Central memory CD4-positive, alpha-beta T cell (primary cell): ENCODE measurements around the gene MCAM.
A peak's percentile ranks its signal among the peaks of the same experiment; 100 is the strongest.

ENCODE experiments used
- DNase-seq: peaks from one replicate; pipeline ENCODE4 v3.0.0; 2022

MCAM gene

DNA sequence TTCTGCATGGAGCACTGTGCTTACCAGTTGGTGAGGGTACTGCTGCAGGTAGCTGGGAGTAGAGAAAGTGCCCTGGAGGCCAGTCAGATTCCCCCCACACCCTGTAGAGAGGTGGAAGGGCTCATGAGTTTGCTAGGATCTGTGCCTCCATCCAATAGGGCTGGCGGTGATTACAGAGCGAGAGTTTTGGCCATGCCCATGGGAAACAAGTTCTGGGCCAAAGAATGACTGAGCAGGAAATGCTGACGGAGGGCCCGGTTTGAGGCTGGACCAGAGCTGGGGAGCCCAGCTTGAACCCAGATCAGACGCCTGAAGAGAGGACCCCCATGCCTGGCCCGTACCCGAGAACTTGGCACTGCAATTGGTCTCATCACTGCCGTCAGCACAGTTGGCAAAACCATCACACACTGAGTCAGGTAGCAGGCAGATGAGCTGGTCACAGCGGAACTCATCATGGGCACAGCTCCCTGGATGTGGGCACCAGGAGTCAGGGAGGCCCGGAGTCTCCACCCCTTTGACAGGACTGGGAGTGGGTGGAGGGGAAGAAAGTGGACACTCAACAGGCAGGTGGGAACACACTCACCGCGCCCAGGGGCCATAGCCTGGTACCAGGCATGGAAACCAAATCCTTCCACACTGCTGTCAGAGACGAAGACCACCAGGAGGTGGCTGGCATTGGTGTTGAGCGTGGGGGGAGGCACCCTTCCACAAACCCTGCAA lies 27.5 kb upstream of the MCAM start:
- DNase-seq = no peak

DNA sequence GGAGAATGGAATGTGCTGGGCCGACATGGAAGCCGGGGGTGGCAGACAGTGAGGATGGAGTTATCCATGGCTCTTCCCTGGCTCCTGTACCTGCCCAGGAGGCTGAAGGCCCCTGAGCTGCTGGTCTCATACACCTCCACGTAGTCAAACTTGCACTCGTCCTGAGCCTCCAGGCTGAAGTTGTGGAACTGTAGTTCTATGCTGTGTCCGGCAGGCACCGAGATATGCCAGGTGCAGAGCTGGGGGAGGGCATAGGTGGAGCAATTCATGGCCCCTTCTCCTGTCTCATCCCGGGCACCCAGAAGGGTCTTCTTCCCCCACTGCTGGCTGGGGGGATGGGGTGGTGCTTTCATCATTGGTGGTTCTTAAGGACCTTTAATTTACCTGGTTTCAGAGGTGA lies 26.8 kb upstream of the MCAM start:
- no peak for DNase-seq

GRCh38 chr11:119342362-119343130 lies 25.6 kb upstream of the MCAM start:
- no peak for DNase-seq

DNA sequence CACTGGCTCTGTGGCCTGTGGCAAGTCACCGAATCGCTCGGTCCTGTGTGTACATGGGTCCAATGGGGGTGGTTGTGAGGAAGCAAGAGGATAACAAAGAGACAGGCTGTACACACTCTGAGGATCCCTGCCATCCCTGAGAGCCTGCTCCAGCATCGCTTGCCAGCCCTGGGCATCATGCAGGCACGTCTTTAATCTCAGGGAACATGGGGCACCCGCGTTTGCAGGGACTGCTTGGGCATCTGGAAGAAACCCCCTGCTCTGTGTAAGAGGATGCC lies 25.0 kb upstream of the MCAM start:
- DNase-seq = no peak

DNA sequence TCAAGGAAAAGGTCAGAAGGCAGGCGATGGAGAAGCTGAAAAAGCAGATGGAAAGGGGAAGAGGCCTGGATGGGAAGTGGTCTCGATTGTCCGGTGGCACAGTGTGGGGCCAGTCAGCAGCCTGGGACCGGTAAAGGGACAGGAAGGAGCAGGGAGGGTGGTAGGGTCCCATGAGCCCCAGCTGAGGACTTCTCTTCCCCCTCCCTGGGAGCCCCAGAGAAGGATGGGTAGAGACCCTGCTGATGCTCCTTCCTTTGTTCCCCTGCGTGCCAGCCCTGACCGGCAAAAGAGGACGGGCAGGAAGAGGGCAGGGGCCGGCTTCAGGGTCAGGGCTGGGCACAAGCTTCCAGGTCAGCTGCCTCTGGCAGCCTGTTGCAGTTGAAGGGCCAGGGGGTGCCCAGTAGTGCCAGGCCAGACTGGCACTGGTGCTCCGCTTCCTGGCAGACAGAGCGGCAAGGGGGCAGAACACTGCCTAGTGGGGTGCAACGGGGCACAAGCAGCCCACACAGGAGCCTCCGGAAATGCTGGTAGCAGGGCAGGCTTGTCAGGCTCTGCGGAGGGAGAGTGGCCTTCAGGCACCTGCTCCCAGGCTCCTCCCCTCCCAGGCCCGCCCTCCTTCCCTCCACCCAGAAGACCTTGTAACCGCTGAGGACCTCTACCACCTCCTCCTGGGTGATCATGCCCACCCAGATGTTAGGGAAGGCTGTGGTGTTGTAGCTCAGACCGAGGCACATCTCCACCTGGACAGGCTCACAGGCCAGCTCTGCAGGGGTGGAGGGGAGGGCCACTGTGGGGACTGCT lies 24.5 kb upstream of the MCAM start:
- DNase-seq = no peak

DNA sequence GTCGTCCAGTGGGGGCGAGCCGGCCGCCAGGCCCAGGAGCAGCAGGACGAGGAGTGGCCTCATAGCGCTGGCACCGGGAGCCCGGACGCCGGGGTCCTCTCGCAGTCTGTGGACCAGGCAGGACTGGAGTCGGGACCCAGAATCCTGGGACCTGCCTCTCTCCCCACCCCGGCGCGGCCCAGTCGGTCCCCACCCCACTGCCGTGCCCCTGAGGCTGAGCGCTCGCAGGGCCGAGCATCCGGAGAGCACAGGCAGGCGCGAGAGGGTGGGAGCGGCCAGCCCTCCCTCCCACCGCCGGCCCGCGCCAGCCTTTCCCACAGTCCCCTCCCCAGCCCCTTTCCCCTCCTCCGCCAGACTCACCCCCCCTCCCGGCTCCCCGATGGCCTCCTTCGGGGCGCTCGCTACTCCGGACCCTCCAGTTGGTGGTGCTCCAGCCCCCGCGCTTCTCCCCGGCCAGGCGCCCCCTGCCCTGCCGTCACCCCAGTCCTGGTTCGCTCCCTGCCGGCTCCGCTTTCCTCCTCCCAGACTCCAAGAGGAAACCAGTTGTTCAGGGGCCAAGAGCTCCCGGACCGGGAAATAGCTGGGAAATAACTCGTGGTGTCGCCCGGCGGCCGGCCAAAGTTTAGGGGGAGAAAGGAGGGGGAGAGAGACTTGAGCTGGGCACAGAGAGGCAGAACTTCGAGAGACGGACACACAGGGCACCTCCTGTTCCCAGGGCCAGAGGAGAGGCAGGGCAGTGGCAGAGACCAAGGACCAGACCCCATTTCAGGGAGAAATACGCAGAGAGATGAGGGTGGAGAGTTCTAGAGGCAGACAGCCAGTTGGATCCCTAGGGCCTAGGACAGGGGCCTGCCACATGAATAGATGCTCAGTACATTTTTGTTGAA lies 23.6 kb upstream of the MCAM start, which contains the start of gene C1QTNF5:
Gene C1QTNF5 (minus strand): TSS at position 549 of the 887 bp plus-strand sequence. CDS start 486 bp downstream, at position 63.
- no peak for DNase-seq

- no peak for DNase-seq
Measured at GRCh38 chr11:119339589-119340334, 22.8 kb upstream of the MCAM start.

DNA sequence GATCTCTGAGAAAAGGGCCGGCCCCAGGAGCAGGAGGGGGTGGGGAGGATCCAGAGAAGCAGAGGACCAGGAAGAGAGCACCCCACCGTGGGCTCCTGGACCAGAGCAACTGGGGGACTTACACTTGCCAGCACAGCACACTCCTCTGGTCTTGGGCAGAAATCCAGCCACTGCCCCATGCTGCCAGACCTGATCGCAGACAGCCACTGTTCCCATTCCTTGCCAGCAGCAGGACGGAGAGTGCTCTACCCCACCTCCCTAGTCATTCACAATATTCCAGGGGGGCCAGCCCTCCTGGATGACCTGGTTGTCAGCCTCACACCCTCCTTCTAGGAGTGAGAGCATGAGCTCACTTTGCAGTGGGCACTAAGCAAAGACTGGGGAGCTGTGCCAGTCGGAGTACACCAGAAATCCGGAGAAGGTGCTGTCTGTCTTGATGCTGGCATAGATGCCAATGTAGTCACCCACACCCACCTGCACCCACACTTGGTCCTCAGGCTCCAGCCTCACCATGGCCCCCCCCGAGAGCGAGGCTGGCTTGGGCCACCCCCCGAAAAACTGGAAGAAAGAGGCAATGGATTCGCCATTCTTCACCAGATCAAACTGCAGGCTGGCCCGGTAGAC lies 22.1 kb upstream of the MCAM start:
- no peak for DNase-seq

DNA sequence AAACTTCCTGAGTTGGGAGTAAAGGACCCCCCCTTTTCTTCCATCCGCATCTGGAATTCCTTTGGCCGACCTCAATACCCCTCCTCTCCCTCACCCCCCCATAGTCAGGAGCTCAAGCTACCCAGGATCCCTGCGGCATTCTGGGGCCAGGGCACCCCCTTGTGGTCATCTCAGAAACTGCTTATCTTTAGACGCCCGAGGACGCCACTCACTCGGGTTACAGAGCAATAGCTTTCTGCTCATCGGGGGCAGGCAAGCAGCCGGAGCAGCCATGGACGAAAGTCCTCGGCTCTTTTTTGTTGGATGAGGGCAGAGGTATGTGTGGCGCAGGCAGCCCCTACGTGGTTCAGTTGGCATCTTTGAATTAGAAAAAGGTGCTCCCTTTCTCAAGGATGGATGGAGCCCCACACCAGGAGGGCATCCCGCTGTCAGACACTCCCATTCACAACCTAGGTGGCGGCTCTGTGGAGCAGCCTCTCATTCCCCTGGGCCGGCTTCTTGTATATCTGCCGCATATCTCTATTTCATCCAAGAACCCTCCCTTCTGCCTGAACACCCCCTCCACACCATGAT lies 21.5 kb upstream of the MCAM start:
- DNase-seq = peak; percentile 56

DNA sequence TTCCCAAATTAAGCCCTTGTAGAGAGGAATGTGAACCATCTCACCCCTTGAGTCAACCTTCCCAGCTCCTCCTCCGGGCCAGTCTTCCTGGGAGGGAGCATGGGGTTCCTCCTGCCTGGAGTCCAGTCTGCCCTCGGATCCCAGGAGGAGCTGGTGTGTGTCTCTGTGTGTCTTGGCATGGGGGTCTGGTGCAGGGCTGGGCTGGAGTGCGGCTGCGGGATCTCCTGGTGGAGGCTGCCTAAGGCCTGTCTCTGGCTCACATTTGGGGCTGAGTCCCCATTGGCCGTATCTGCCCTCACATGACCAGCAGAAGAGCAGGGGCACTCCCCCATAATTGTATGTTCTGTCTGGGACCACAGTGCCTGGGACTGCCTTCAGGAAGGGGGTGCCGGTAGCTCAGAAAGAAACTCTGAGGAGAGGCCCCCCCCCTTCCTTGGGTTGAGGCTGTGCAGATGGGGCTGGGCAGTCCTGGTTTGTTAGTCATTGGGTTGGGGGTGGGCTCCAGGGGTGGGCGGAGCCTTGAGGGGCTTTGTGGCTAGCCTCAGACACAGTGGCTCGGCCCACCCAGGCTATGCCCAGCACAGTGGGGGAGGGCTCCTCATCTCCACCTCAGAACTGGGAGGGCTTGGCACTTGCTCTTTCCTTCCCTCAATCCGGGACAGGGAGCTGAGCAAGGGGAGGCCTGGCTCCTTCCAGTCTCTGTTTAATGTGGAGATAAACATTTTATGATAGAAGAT lies 20.8 kb upstream of the MCAM start:
- DNase-seq = no peak

DNA sequence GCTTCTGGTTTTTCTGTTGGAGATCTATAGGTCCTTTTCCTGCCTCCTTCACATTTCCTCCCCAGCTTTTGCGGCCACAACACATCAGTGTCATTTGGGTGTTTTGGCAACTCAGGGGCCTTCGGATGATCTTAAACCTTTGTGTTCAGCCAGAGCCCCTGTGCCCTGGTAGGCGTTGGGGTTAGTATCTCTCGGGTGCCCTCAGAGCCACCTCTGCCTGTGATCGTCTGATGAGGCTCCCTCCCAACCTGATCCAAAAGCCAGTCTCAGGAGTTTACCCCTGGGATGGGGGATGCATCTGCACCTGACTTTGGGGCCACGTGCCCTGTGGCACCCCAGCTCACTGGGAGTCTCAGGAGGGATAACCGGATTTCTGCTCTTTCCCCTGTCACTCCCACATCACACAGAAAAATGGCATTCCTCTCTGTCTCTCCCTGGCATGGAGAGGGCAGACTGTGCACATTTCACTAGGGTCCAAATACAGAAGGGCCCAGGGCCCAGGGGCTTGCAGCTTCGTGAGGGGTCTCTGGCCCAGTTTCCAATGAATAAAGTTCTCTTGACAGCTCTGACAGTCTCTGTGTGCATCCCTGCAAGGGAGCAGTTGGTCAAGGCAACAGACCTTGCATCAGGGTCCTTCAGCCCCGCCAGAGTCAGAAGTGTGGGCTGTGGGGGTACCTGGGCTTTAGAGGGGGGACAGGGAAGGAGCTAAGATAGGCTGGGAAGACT lies 20.0 kb upstream of the MCAM start:
- DNase-seq = no peak

DNA sequence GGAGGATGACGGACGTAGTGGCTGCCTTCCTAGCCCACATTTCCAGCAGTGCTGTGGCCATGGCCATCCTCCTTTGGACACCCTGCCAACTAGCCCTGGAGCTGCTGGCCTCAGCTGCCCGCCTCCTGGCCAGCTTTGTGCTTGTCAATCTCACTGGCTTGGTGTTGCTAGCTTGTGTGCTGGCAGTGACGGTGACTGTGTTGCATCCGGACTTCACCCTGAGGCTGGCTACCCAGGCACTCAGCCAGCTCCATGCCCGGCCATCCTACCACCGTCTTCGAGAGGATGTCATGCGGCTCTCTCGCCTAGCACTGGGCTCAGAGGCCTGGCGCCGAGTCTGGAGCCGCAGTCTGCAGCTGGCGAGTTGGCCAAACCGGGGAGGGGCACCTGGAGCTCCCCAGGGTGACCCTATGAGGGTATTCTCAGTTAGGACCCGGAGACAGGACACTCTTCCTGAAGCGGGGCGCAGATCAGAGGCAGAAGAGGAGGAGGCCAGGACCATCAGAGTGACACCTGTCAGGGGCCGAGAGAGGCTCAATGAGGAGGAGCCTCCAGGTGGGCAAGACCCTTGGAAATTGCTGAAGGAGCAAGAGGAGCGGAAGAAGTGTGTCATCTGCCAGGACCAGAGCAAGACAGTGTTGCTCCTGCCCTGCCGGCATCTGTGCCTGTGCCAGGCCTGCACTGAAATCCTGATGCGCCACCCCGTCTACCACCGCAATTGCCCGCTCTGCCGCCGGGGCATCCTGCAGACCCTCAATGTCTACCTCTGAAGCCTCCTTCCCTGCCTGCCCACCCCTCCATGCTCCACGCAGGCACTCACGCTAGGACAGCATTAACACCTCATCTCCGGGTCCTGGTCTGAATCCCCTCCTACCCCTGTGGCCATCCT lies 19.0 kb upstream of the MCAM start:
- no peak for DNase-seq

DNA sequence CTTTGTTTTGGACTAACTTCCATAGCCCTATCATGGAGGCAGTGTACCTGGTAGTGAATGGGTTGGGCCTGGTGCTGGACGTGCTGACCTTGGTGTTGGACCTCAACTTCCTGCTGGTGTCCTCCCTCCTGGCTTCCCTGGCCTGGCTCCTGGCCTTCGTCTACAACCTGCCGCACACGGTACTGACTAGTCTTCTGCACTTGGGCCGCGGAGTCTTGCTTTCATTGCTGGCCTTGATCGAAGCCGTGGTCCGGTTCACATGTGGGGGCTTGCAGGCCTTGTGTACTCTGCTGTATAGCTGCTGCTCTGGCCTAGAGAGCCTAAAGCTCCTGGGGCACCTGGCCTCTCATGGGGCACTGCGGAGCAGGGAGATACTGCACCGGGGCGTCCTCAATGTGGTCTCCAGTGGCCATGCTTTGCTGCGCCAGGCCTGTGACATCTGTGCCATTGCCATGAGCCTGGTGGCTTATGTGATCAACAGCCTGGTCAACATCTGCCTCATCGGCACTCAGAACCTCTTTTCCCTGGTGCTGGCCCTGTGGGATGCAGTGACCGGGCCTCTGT lies 18.2 kb upstream of the MCAM start:
- DNase-seq = no peak

DNA sequence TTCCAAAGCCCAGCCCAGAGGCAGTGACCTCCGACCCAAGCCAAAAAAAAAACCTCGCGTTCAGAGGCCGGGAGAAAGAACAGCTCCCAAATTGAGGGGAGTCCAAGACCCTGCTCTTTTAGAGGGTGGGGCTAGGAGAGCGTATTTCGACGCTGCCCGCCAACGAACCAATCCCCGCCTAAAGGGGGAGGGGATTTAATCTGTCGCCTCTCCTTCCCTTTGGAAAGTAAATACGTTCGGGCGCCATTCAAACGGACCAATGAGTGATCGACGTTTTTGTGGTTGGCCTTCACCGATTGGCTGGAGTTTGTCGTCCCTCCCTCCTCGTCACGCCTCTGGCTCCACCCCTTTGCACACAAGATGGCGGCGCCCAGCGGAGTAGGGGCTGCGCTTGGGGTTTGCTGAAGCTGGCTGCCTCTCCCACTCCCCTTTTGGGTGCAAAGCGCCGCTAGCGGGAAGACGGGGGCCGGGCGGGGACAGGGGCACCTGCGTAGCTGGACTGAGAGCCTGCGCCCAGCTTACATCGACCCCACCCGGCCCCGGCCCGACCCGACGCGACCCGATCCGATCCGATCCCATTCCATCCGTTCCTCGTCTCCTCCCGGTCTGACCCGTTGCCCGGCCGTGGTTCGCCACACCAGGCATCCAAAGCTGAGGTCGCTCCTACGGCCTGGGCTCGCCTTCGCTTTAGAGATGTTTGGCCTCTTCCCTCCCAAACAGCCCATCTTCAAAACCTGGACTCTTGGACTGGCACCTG lies 17.4 kb upstream of the MCAM start, which contains the start of gene RNF26:
Gene RNF26 (plus strand): TSS at position 354 of the 757 bp plus-strand sequence. CDS start 596 bp downstream, outside the sequence.
- peak; percentile 94 for DNase-seq

DNA sequence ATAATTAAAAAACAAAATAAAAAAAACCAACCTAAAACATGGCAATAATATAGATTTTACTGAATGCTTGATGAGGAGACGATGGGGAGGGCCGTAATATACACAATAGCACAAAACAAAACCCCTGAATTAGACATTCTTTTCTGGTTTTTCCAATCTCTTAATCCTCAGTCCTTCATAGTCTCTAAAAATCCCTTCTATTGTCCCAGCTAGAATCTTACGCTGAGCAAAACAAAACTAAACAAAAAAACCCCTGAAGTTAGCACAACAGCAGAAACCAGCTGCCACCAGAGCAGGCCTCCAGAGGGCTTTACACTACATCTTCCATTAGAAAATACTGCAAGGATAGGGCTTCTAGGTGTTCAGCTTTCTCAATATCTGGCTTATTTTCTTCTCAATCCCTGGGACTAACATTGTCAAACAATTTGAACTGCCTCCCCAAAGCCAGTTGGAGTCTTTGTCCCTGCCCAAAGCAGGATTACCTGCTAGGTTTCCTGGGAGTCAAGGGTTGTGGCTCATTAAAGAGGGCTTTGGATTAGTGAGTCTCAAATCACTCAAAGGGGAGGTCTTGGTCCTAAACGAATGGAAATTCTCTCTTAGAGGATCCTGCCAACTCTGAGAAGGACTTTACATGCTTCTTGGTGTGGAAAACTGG lies 15.3 kb upstream of the MCAM start:
- no peak for DNase-seq

- DNase-seq = no peak
Measured at GRCh38 chr11:119330237-119330636, 13.3 kb upstream of the MCAM start.

GRCh38 chr11:119329320-119329719 lies 12.4 kb upstream of the MCAM start:
- DNase-seq = no peak
